ENCODE results near the gene COMMD3. TPM values are rescaled to one million over a fixed set of nuclear protein-coding genes. Genes with fewer than 3 reads are reported as not detected.

COMMD3 gene
- 100 to 1,000 TPM in 5 of 6 donors, 10 to 100 TPM in 1; 86.5 to 140 (median 110) TPM for polyA plus RNA-seq (ENCODE audit: low read depth in 6 of 6)

DNA sequence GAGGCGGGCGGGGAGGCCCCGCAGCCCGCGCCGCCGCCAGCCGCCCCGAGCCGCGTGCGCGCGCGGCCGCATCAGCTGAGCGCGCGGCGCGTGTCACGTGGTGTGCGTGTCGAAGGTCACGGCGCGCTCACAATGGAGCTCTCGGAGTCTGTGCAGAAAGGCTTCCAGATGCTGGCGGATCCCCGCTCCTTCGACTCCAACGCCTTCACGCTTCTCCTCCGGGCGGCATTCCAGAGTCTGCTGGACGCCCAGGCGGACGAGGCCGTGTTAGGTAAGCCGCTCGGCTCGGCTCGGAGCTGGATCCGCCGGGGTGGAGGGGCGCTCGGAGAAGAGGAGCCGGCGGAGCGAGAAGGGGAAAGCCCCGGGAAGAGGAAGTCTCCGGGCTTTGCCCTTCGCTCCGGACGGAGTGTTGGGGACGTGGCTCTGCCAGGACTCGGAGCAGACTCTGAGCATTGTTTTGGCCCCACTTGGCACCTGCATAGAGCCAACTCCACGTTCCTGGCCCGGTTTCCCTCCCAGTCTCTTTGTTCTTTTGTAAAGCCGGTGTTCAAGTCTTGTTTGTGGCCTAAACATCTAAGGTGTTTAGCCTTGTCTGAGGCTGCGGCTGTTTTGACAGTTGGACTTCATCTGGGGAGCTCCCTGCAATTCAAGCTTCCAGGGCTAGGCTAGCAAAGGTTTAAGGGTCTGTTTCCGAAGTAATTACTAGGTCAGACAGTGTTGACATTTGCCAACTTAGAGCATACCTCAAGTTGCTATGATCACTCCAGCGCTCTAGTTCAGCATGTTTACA lies at the start of gene COMMD3:
Gene COMMD3 (plus strand): TSS at position 103 of the 790 bp plus-strand sequence. CDS start 30 bp downstream, at position 133.
- Mint-ChIP-seq H3K27ac (peak within 1 kb of the TSS; percentile 95 to 99 (median 98)), H3K36me3 (peaks cover 0 to 7% of the 10 kb centered on the region in 2 donors), H3K9me3 (peaks cover 0 to 4% (median 0%) of the 10 kb centered on the region in 7 donors), H3K4me3 (peak within 1 kb of the TSS; percentile 91 to 99 (median 98)), H3K4me1 (peaks cover 15 to 40% (median 18%) of the 10 kb centered on the region in 3 donors), H3K27me3 (peaks cover 0 to 5% (median 0%) of the 10 kb centered on the region in 3 donors)
- peak; percentile 86 for DNase-seq
- peak; percentile 70 to 72 for ATAC-seq (ENCODE audit: low read depth in 2 of 2)

GRCh38 chr10:22268503-22268902 lies 47.7 kb upstream of the COMMD3 start:
- Mint-ChIP-seq H3K36me3 (no peaks in the 10 kb centered on the region), H3K4me1 (peaks cover 0 to 2% (median 0%) of the 10 kb centered on the region in 3 donors), H3K4me3 (no peak overlapping the region), H3K9me3 (no peaks in the 10 kb centered on the region), H3K27ac (no peak overlapping the region), H3K27me3 (peaks cover 11 to 33% (median 25%) of the 10 kb centered on the region in 3 donors)
- DNase-seq (no peak), ATAC-seq (ENCODE audit: low read depth in 2 of 2) (no peak)

DNA sequence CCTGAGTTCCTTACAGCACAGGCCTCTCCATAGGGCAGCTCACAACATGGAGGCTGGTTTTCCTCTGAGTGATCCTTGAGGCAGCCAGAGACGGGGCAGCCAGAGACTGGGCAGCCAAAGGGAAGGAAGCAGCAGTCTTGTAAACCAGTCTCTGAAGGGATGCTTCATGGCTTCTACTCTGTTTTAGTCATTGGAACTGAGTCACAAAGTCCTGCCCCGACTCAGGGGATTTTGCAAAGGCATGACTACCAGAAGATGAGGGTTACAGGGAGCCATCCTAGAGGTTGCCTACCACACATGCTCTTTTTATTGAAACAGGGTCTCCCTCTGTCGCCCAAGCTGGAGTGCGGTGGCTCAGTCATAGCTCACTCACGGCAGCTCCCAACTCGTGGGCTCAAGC lies 44.4 kb upstream of the COMMD3 start:
- no peak overlapping the region for H3K27ac Mint-ChIP-seq
- peaks cover 0 to 2% (median 0%) of the 10 kb centered on the region in 3 donors for H3K4me1 Mint-ChIP-seq
- H3K36me3 Mint-ChIP-seq: no peaks in the 10 kb centered on the region
- peaks cover 4 to 5% (median 4%) of the 10 kb centered on the region in 3 donors for H3K27me3 Mint-ChIP-seq
- DNase-seq: no peak
- no peak for ATAC-seq (ENCODE audit: low read depth in 2 of 2)
- H3K9me3 Mint-ChIP-seq: no peaks in the 10 kb centered on the region
- H3K4me3 Mint-ChIP-seq: no peak overlapping the region

- Mint-ChIP-seq H3K36me3 (no peaks in the 10 kb centered on the region), H3K27ac (no peak overlapping the region), H3K9me3 (no peaks in the 10 kb centered on the region), H3K4me3 (peak overlapping the region in 1 of 8 donors; percentile 85), H3K4me1 (no peaks in the 10 kb centered on the region), H3K27me3 (peaks cover 10 to 14% (median 13%) of the 10 kb centered on the region in 3 donors)
- DNase-seq (no peak), ATAC-seq (ENCODE audit: low read depth in 2 of 2) (no peak)
Measured at GRCh38 chr10:22278441-22278782, 37.8 kb upstream of the COMMD3 start.

DNA sequence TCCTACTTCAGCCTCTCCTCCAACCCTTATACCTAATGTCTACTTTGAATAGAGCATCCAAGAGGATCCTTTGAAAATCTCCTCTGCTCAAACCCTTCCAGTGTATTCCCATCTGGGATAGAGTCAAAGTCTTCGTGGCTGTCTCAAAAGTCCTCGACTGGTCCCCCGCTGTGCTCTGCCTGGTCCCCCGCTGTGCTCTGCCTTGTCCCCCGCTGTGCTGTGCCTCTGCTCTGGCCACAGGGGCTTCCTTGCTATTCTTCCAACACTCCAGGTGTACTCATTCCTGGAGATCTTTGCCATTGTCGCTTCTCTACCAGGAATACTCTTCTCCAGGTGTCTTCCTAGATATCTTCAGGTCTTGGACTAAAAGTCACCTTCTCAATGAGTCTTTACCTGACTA lies 36.1 kb upstream of the COMMD3 start:
- DNase-seq: no peak
- H3K36me3 Mint-ChIP-seq: no peaks in the 10 kb centered on the region
- H3K4me1 Mint-ChIP-seq: no peaks in the 10 kb centered on the region
- no peak overlapping the region for H3K4me3 Mint-ChIP-seq
- H3K27me3 Mint-ChIP-seq: peaks cover 10 to 14% (median 13%) of the 10 kb centered on the region in 3 donors
- no peak for ATAC-seq (ENCODE audit: low read depth in 2 of 2)
- H3K27ac Mint-ChIP-seq: no peak overlapping the region
- no peaks in the 10 kb centered on the region for H3K9me3 Mint-ChIP-seq

DNA sequence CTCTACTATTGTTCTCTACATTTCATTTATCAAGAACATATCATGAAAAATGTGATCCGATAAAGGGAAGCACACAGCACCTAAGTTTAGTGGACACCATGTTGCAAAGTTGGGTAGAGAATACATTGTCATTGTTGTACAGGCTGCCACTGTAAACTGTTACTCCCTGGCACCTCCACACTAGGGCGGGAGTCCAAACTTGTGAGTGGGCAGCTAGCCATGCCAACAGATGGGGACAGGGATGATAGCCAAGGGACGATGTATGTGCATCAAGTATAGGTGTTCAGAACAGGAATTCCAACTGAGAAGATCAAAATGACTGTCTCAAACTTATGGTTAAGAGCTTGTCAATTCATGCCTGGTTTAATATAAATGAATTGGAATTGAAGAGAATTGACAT lies 31.1 kb upstream of the COMMD3 start:
- ATAC-seq (ENCODE audit: low read depth in 2 of 2): no peak
- Mint-ChIP-seq H3K4me3 (no peak overlapping the region), H3K27ac (no peak overlapping the region), H3K27me3 (peaks cover 3 to 11% (median 3%) of the 10 kb centered on the region in 3 donors), H3K36me3 (no peaks in the 10 kb centered on the region), H3K9me3 (peaks cover 0 to 4% (median 0%) of the 10 kb centered on the region in 7 donors), H3K4me1 (no peaks in the 10 kb centered on the region)
- no peak for DNase-seq

GRCh38 chr10:22293747-22294404 lies 22.3 kb upstream of the COMMD3 start:
- DNase-seq: no peak
- H3K9me3 Mint-ChIP-seq: peaks cover 0 to 15% (median 0%) of the 10 kb centered on the region in 7 donors
- H3K36me3 Mint-ChIP-seq: no peaks in the 10 kb centered on the region
- no peak overlapping the region for H3K4me3 Mint-ChIP-seq
- no peak for ATAC-seq (ENCODE audit: low read depth in 2 of 2)
- peaks cover 0 to 27% (median 22%) of the 10 kb centered on the region in 3 donors for H3K27me3 Mint-ChIP-seq
- H3K27ac Mint-ChIP-seq: no peak overlapping the region
- H3K4me1 Mint-ChIP-seq: no peaks in the 10 kb centered on the region

GRCh38 chr10:22294694-22295093 lies 21.5 kb upstream of the COMMD3 start:
- no peaks in the 10 kb centered on the region for H3K4me1 Mint-ChIP-seq
- H3K27me3 Mint-ChIP-seq: peaks cover 0 to 27% (median 18%) of the 10 kb centered on the region in 3 donors
- DNase-seq (no peak), ATAC-seq (ENCODE audit: low read depth in 2 of 2) (no peak)
- H3K36me3 Mint-ChIP-seq: no peaks in the 10 kb centered on the region
- H3K4me3 Mint-ChIP-seq: no peak overlapping the region
- H3K27ac Mint-ChIP-seq: no peak overlapping the region
- H3K9me3 Mint-ChIP-seq: peaks cover 0 to 15% (median 0%) of the 10 kb centered on the region in 7 donors

- H3K4me3 Mint-ChIP-seq: no peak overlapping the region
- ATAC-seq (ENCODE audit: low read depth in 2 of 2): no peak
- peaks cover 5 to 26% (median 26%) of the 10 kb centered on the region in 3 donors for H3K27me3 Mint-ChIP-seq
- DNase-seq: no peak
- no peaks in the 10 kb centered on the region for H3K4me1 Mint-ChIP-seq
- no peaks in the 10 kb centered on the region for H3K36me3 Mint-ChIP-seq
- peak overlapping the region in 1 of 6 donors; percentile 83 for H3K27ac Mint-ChIP-seq
- H3K9me3 Mint-ChIP-seq: no peaks in the 10 kb centered on the region
Measured at GRCh38 chr10:22301193-22301592, 15.0 kb upstream of the COMMD3 start.

GRCh38 chr10:22303461-22303860 lies 12.7 kb upstream of the COMMD3 start:
- Mint-ChIP-seq H3K36me3 (no peaks in the 10 kb centered on the region), H3K27ac (no peak overlapping the region), H3K4me3 (no peak overlapping the region), H3K27me3 (peaks cover 5 to 14% (median 10%) of the 10 kb centered on the region in 3 donors), H3K9me3 (no peaks in the 10 kb centered on the region), H3K4me1 (no peaks in the 10 kb centered on the region)
- no peak for DNase-seq
- ATAC-seq (ENCODE audit: low read depth in 2 of 2): no peak

- Mint-ChIP-seq H3K36me3 (no peaks in the 10 kb centered on the region), H3K4me3 (no peak overlapping the region), H3K9me3 (no peaks in the 10 kb centered on the region), H3K27ac (no peak overlapping the region), H3K27me3 (peaks cover 5 to 14% (median 8%) of the 10 kb centered on the region in 3 donors), H3K4me1 (no peaks in the 10 kb centered on the region)
- ATAC-seq (ENCODE audit: low read depth in 2 of 2): no peak
- DNase-seq: no peak
Measured at GRCh38 chr10:22305721-22306120, 10.5 kb upstream of the COMMD3 start.

GRCh38 chr10:22308390-22308789 lies 7.8 kb upstream of the COMMD3 start:
- Mint-ChIP-seq H3K9me3 (no peaks in the 10 kb centered on the region), H3K27me3 (peaks cover 0 to 9% (median under 1%) of the 10 kb centered on the region in 3 donors), H3K36me3 (no peaks in the 10 kb centered on the region), H3K4me1 (no peaks in the 10 kb centered on the region), H3K27ac (no peak overlapping the region), H3K4me3 (no peak overlapping the region)
- no peak for ATAC-seq (ENCODE audit: low read depth in 2 of 2)
- DNase-seq: no peak

DNA sequence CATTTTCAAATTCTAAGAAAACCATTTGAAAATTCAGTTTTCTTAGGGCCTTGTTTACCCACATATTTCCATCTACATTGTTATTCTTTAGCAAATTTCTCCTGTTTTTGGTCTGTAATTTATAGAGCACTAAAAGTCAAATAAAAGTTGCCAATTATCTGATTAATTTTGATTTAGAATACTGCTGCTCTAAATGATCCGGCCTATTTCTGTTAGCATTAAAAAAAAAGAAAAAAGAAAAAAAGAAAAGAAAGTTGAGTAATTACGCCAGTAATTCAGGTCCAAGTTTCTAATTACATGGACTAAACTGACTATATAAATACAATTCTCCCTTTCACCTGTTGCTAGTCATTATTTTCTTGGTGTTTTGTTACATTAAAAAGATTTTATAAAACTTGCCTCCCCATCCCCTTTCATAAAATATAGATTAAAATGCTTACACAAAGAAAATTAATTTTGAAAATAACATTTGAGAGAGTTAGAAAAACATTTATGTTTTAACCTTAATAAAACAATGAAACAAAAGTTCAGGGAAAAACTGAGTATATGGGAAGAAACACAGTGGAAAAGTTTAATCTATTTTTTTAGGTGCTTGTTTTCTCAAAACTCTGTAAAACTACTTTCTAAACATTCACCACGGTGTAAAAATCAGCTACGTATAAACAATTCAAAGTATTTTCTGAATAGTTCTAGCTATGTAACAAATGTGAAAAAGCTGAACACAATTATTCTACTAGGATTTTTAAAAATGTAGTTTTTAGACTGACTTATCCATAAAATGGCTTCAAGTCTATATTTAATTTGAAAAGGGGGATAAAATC lies 6.8 kb upstream of the COMMD3 start:
- DNase-seq (no peak), ATAC-seq (ENCODE audit: low read depth in 2 of 2) (no peak)
- Mint-ChIP-seq H3K36me3 (no peaks in the 10 kb centered on the region), H3K9me3 (no peaks in the 10 kb centered on the region), H3K4me3 (no peak overlapping the region), H3K27ac (no peak overlapping the region), H3K27me3 (peaks cover 0 to 9% (median 0%) of the 10 kb centered on the region in 3 donors), H3K4me1 (no peaks in the 10 kb centered on the region)
